ENCODE data around the gene NOTUM. TPM values are rescaled to one million over a fixed set of nuclear protein-coding genes. Genes with fewer than 3 reads are reported as not detected.
"Not testable (repeated sequence)": the region's sequence is repeated elsewhere in the genome, so short reads cannot be mapped to it uniquely, and the experiment has no call there.

The NOTUM gene
- total RNA-seq, 1 donor from 2014 or later, result not detected

- no peak for ATAC-seq
- no peak for DNase-seq (ENCODE audit: low spot score)
- intact Hi-C loops (cut with DNase I), result no loop called here
Measured at GRCh38 chr17:81961521-81962498, 823 bp upstream of the NOTUM start.

DNA sequence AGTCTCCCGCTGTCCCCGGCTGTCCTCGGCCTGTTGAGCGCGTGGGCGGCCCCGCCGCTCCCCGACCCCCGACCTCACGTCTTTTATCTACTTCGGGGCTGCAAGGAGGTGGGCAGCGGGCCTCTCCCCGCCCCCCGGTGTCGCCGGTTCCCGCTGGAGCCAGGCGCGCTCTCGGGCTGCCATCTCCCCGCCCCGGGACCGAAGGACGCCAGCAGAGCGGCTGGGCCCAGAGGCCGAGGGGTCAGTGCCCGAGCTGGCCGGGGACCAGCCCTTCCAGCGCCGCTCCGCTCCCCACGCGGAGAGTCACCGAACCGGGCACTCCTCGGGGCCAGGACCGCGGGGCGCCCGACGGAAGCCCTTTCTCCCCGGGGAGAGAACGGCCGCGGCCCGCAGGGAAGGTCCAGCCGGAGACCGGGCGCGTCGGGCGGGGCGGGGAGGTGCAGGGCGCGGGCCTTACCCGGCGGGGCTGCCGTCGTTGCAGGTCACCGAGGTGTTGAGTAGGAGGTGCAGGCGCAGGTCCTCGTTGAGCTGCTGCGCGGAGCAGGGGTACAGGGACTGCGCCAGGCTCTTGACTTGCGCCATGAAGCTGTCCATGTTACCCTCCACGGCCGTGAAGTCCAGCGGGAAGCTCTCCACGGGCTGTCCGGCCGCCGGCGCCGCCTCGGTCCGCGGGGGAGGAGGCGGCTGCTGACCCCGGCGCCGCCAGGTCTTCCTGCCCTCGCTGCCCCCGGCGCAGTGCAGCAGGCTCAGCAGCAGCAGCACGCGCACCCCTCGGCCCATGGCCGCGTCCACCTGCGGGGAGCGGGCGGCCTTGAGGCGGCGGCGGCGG, 643 bp downstream of the NOTUM start:
- intact Hi-C loops (cut with DNase I), result no loop called here
- DNase-seq (ENCODE audit: low spot score), result no peak
- ATAC-seq, result no peak

GRCh38 chr17:81959362-81960129, 1.4 kb downstream of the NOTUM start:
- intact Hi-C loops (cut with DNase I), result loop anchor here (1.0 to 5.0 kb wide), 2 partner anchors 61 to 193 kb away; no protein-coding TSS in a partner anchor
- DNase-seq (ENCODE audit: low spot score) (peak; percentile 85), ATAC-seq (peak; percentile 78)

DNA sequence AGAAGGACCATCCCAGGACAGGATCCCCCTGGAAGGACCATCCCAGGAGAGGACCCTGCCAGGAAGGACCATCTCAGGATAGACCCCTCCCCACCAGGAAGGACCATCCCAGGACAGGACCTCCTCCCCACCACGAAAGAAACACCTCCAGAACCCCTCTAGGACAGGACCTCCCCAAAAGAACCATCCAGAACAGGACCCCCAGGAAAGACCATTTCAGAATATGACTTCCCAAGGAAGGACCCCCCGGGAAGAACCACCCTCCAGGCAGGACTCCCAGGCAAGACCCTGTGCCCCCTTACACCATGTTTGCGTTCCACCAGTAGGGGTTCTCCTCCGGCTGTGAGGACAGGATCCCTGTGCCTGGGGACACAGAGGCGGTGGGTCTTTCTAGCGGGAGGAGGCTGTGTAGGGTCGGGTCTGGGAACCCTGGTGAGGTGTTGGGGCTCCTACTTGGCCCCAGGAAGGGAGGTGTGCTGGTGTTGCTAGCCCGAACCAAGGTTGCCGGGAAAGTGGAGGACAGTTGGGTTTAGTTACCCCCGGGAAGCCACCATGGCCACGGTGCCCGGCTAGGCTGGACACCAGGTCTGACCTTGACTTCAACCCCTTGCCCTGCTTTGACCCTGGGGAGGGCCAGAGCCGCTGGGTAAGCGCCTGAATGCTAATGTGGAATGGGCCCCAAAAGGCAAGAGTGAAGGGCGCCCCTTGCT, 2.2 kb downstream of the NOTUM start:
- no peak for ATAC-seq
- intact Hi-C loops (cut with DNase I), result loop anchor here (1.0 to 5.0 kb wide), 2 partner anchors 62 to 194 kb away; no protein-coding TSS in a partner anchor
- no peak for DNase-seq (ENCODE audit: low spot score)

DNA sequence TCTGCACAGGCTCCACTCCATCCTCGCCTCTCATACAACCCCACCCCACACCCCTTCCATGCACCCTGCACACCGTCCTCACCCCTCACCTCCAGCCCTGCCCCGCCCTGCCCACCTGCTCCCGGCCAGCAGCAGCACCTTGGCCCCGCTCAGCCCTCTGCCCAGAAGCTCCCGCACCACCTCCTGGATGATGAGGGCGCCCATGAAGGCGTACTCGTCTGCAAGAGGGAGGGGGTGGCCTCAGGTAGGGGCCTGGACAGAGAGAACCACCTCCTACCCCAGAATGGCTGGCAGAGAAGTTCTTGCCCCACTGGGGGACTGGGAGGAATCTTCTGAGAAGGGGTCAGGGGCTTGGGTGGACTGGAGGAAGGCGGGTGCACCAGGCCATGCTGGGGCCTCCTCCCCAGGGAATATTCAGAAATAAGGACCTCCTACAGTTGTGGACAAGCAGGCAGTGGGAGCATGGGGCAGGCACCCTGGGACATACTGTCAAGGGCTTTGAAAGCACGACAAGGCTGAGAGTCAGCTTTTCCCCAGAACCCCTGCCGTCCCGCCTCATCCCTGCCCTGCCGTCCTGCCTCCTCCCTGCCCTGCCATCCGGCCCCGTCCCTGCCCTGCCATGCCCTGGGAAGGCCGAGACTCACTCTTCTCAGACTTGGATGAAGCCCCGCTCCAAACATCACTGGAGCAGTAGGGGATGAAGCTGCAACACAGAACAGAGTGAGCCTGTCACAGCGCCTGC, 3.1 kb downstream of the NOTUM start:
- intact Hi-C loops (cut with DNase I), result loop anchor here (5.0 kb wide), 1 partner anchor 194 kb away; no protein-coding TSS in a partner anchor
- DNase-seq (ENCODE audit: low spot score) (no peak), ATAC-seq (no peak)

- DNase-seq (ENCODE audit: low spot score), result no peak
- intact Hi-C loops (cut with DNase I), result loop anchor here (5.0 kb wide), 1 partner anchor 195 kb away; no protein-coding TSS in a partner anchor
- no peak for ATAC-seq
Measured at GRCh38 chr17:81956607-81957589, 4.1 kb downstream of the NOTUM start.

DNA sequence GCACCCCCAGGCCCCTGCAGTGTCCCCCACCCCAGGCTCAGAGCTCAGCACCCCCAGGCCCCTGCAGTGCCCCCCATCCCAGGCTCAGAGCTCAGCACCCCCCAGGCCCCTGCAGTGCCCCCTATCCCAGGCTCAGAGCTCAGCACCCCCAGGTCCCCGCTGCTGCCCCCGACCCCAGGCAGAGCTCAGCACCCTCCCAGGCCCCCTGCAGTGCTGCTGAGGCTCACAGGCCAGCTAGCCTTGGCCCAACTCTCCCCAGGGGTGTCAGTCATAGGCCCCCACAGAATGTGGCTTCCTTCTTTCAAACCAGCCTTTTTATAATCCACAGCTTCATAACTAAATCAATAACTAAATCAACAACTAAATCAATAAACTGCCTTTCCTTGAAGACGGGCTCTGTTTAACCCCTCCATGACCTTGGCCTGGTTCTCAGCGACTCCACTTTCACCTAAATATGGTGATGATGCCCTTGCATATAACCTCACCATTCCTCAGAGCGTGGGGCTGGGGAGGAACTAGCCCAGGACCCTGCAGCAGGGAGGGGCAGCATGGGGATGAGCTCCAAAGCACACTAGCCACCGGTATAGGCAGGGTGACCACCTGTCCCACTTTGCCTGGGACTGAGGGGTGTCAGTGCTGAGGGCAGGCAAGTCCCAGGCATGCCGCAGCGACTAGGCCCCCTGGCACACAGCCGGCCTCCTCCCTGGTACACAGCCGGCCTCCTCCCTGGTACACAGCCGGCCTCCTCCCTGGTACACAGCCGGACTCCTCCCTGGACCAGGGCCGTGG, 5.0 kb downstream of the NOTUM start:
- ATAC-seq, result no peak
- no peak for DNase-seq (ENCODE audit: low spot score)
- intact Hi-C loops (cut with DNase I), result loop anchor here (5.0 kb wide), 1 partner anchor 196 kb away; no protein-coding TSS in a partner anchor

DNA sequence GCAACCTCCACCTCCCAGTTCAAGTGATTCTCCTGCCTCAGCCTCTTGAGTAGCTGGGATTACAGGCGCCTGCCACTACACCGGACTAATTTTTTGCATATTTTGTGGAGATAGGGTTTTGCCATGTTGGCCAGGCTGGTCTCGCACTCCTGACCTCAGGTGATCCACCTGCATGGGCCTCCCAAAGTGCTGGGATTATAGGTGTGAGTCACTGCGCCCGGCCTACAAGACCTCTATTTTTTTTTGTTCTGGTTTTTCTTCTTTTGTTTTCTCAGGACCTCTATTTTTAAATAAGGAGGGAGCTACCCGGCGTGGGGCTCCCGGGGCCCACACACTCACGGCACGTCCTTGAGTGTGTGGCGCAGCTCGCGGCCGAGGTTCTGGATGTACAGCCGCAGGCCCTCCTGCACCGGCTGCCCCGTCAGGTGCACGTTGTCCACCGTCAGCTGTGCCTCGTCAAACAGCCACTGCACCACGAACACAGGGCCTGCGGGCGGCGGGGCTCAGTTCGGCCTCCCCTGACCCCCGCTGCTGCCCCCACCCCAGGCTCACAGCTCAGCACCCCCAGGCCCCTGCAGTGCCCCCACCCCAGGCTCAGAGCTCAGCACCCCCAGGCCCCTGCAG, 5.8 kb downstream of the NOTUM start:
- intact Hi-C loops (cut with DNase I), result loop anchor here (5.0 kb wide), 1 partner anchor 197 kb away; no protein-coding TSS in a partner anchor
- ATAC-seq, result no peak

GRCh38 chr17:81954131-81955057, 6.6 kb downstream of the NOTUM start:
- no peak for ATAC-seq
- no peak for DNase-seq (ENCODE audit: low spot score)
- intact Hi-C loops (cut with DNase I), result loop anchor here (5.0 kb wide), 1 partner anchor 198 kb away; no protein-coding TSS in a partner anchor

More for the DNA sequence above, 5.8 kb downstream of the NOTUM start:
- DNase-seq (ENCODE audit: low spot score), result no peak

GRCh38 chr17:81953443-81953842, 7.5 kb downstream of the NOTUM start:
- DNase-seq (ENCODE audit: low spot score); ATAC-seq; intact Hi-C loops (cut with DNase I): not testable (repeated sequence)

DNA sequence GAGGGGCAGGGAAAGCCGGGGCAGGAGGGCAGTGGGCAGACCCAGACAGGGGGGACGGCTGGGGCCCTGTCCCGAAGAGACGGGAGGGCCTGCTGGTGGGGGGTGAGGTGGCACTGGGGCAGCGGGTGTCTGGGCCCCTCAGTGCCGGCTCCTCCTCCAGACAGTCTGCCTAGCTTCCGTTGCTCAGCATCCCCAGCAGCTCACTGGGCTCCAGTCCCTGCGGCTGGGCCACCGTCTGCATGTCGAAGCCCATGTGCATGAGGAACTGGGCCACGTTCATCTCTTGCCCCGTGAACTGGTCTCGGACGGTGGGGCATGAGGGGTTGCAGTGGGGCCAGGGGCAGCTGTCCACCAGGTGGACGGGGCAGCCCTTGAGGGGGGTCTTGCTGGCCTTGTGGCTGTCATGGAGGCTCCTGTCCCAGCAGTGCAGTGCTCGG, 8.2 kb downstream of the NOTUM start:
- ATAC-seq (peak; percentile 9), DNase-seq (ENCODE audit: low spot score) (no peak)
- intact Hi-C loops (cut with DNase I), result no loop called here

DNA sequence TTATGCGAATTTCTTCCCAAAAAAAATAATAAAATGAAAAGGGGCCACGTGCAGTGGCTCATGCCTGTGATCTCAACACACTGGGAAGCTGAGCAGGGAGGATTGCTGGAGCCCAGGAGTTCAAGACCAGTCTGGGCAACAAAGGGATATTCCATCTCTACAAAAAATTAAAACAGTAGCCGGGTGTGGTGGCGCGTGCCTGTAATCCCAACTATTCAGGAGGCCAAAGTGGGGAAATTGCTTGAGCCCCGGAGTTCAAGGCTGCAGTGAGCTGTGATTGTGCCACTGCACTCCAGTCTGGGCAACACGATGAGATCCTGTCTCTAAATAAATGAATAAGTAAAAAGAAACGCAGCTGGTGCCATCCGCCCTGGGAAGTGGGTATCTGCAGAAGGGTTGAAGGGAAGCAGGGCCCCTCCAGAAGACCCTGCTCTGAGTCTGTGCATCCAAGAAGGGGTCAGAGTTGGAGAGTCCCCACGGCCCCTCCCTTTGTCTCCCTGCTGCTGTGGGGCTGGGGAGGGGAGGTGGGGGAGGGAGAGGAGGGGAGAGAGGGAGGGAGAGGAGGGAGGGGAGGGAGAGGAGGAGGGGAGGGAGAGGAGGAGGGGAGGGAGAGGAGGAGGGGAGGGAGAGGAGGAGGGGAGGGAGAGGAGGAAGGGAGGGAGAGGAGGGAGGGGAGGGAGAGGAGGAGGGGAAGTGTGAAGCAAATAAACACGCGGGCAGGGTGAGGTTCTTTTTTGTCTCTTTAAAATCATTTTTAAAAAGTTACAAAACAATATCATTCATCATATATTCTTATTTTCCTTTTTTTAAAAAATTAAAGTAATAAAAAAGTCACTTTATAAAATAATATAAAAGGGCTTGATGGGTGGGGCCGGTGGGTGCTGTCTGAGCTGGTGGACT, 9.0 kb downstream of the NOTUM start:
- intact Hi-C loops (cut with DNase I), result no loop called here

DNA sequence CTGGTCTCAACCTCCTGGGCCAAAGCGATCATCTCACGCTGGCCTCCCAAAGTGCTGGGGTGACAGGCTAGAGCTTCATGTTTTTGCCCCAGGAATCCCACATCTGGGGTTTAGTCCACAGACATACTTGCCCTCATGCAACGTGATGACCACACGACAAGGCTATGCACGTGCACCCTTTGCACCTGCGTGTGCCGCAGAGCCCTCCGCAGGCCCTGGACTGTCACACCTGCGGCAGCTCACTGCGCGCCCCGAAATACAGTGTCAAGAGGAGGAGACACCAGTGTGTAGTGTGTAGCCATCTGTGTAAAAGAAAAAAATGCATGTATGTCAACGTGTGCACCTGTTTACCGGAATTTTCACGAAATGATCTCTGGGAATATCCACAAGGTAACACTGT, 10.5 kb downstream of the NOTUM start:
- ATAC-seq (no peak), DNase-seq (ENCODE audit: low spot score) (no peak)
- intact Hi-C loops (cut with DNase I), result no loop called here

More for the DNA sequence above, 9.0 kb downstream of the NOTUM start:
- ATAC-seq, result no peak
- no peak for DNase-seq (ENCODE audit: low spot score)

Data from sciatic nerve (tissue), 2 donors.